IMR-90 (cell line): Measurements from ENCODE around the gene ITGB5. TPM values are rescaled to one million over a fixed set of nuclear protein-coding genes. Genes with fewer than 3 reads are reported as not detected.
A peak's percentile ranks its signal among the peaks of the same experiment; 100 is the strongest.

Experiments used
- ATAC-seq: fragments of 200-7000 bp; cut with Tn5 transposase; 2 replicates; pipeline ENCODE4 v1.9.1; 2020; ENCODE audit warnings: low read depth, mild to moderate bottlenecking, moderate library complexity
- BruUV-seq: library from RNA; stranded (reverse); fragments of 400-500 nt; replicated peaks from 2 replicates; lab custom pipeline; 2021; lab: Mats Ljungman, UMichigan
- CTCF ChIA-PET: fragments of 300-600 bp; formaldehyde crosslinking; extraction: SDS; loops from one replicate; lab custom pipeline; 2021; ENCODE audit warnings: antibody characterized with exemption; lab: Yijun Ruan, JAX
- POLR2A ChIA-PET: fragments of 300-600 bp; sonication (Branson Sonifier 250); formaldehyde crosslinking; loops from one replicate; lab custom pipeline; 2022; ENCODE audit warnings: antibody characterized with exemption; ENCODE audit not compliant: unreplicated experiment; lab: Charles Lee
- DNase-seq: peaks from one replicate; pipeline ENCODE4 v3.0.0; 2013
- H2AFZ ChIP-seq: replicated peaks from 2 replicates; pipeline ENCODE3; 2013; ENCODE audit warnings: low read length, mild to moderate bottlenecking; ENCODE audit not compliant: poor library complexity
- H2AK5ac ChIP-seq: 2 replicates; pipeline ENCODE4 v1.6.1; 2013; ENCODE audit warnings: low read depth, low read length, inconsistent platforms
- H2AK9ac ChIP-seq: replicated peaks from 2 replicates; pipeline ENCODE3; 2013; ENCODE audit warnings: mild to moderate bottlenecking, low read depth, low read length, moderate library complexity; ENCODE audit not compliant: poor library complexity
- H2BK120ac ChIP-seq: 2 replicates; pipeline ENCODE4 v1.6.1; 2013; ENCODE audit warnings: low read depth, low read length, inconsistent platforms
- H2BK15ac ChIP-seq: 3 replicates; pipeline ENCODE4 v1.6.1; 2013; ENCODE audit warnings: low read depth, low read length, inconsistent platforms
- H2BK20ac ChIP-seq: 2 replicates; pipeline ENCODE4 v1.6.1; 2013; ENCODE audit warnings: low read depth, mild to moderate bottlenecking, inconsistent platforms, low read length, moderate library complexity
- H2BK5ac ChIP-seq: 2 replicates; pipeline ENCODE4 v1.6.1; 2013; ENCODE audit warnings: mild to moderate bottlenecking, low read depth, low read length, inconsistent platforms; ENCODE audit not compliant: poor library complexity, severe bottlenecking
- H3K14ac ChIP-seq: replicated peaks from 2 replicates; pipeline ENCODE4 v1.6.1; 2013; ENCODE audit warnings: low read depth, low read length, inconsistent platforms
- H3K18ac ChIP-seq: 2 replicates; pipeline ENCODE4 v1.6.1; 2013; ENCODE audit warnings: low read depth, low read length, control low read depth
- H3K23ac ChIP-seq: 2 replicates; pipeline ENCODE4 v1.6.1; 2013; ENCODE audit warnings: low read depth, low read length, inconsistent platforms
- H3K27ac ChIP-seq: 2 replicates; pipeline ENCODE4 v1.5.1; 2013; ENCODE audit warnings: mild to moderate bottlenecking, control low read depth, low read length; ENCODE audit not compliant: insufficient read depth
- H3K27me3 ChIP-seq: 2 replicates; pipeline ENCODE4 v1.6.1; 2013; ENCODE audit warnings: low read length; ENCODE audit not compliant: control insufficient read depth, insufficient read depth
- H3K36me3 ChIP-seq: 2 replicates; pipeline ENCODE4 v1.6.1; 2013; ENCODE audit warnings: low read length, mixed read lengths; ENCODE audit not compliant: control insufficient read depth, insufficient read depth
- H3K4ac ChIP-seq: 2 replicates; pipeline ENCODE4 v1.6.1; 2013; ENCODE audit warnings: low read depth, low read length, inconsistent platforms
- H3K4me1 ChIP-seq: 2 replicates; pipeline ENCODE4 v1.6.1; 2013; ENCODE audit warnings: low read length, mixed read lengths; ENCODE audit not compliant: control insufficient read depth, insufficient read depth
- H3K4me2 ChIP-seq: 2 replicates; pipeline ENCODE4 v1.6.1; 2013; ENCODE audit warnings: low read depth, mild to moderate bottlenecking, control low read depth, low read length, moderate library complexity
- H3K4me3 ChIP-seq: 2 replicates; pipeline ENCODE4 v1.5.1; 2013; ENCODE audit warnings: low read depth, mild to moderate bottlenecking, control low read depth, low read length, moderate library complexity; ENCODE audit not compliant: insufficient read depth
- H3K56ac ChIP-seq: 2 replicates; pipeline ENCODE4 v1.6.1; 2013; ENCODE audit warnings: low read length, inconsistent platforms; ENCODE audit not compliant: insufficient read depth; ENCODE audit errors: extremely low read depth
- H3K79me1 ChIP-seq, 2 experiments: 2 replicates each; pipeline ENCODE4 v1.6.1; 2013; ENCODE audit warnings: low read length in 2 of 2, inconsistent platforms in 1 of 2, low read depth in 1 of 2
- H3K9ac ChIP-seq: 2 replicates; pipeline ENCODE4 v1.6.1; 2013; ENCODE audit warnings: low read depth, low read length, control low read depth
- H3K9me1 ChIP-seq: 2 replicates; pipeline ENCODE4 v1.6.1; 2013; ENCODE audit warnings: low read length, inconsistent platforms; ENCODE audit not compliant: insufficient read depth
- H3K9me3 ChIP-seq: 2 replicates; pipeline ENCODE4 v1.6.1; 2013; ENCODE audit warnings: low read length; ENCODE audit not compliant: control insufficient read depth, insufficient read depth
- H4K20me1 ChIP-seq: 2 replicates; pipeline ENCODE4 v1.6.1; 2013; ENCODE audit warnings: low read length, inconsistent platforms; ENCODE audit not compliant: insufficient read depth
- H4K5ac ChIP-seq: 2 replicates; pipeline ENCODE4 v1.6.1; 2013; ENCODE audit warnings: mild to moderate bottlenecking, low read depth, low read length, control low read depth
- H4K8ac ChIP-seq, 2 experiments: 2 replicates each; pipeline ENCODE4 v1.6.1; 2013; ENCODE audit warnings: low read depth in 2 of 2, low read length in 2 of 2, control low read depth in 1 of 2, inconsistent platforms in 1 of 2
- H4K91ac ChIP-seq: 2 replicates; pipeline ENCODE4 v1.6.1; 2013; ENCODE audit warnings: low read depth, low read length, inconsistent platforms; ENCODE audit not compliant: insufficient read depth
- BHLHE40 ChIP-seq: fragments of 150-350 bp; IDR thresholded peaks from 2 replicates; pipeline ENCODE4 v1.6.1; 2016; ENCODE audit warnings: mild to moderate bottlenecking, low read depth, low read length
- CEBPB ChIP-seq: IDR thresholded peaks from 2 replicates; pipeline ENCODE4 v1.6.1; 2012; ENCODE audit warnings: low read depth, low read length, improper control_type of control experiment
- CHD1 ChIP-seq: IDR thresholded peaks from 2 replicates; pipeline ENCODE4 v1.6.1; 2012; ENCODE audit warnings: low read depth, low read length, improper control_type of control experiment
- CTCF ChIP-seq: conservative IDR thresholded peaks from 2 replicates; pipeline ENCODE4 v1.5.1; 2012; ENCODE audit warnings: mild to moderate bottlenecking, low read depth, low read length, improper control_type of control experiment
- ELK1 ChIP-seq: fragments of 150-350 bp; IDR thresholded peaks from 2 replicates; pipeline ENCODE4 v1.6.1; 2016; ENCODE audit warnings: low read depth, mild to moderate bottlenecking, low read length, moderate library complexity, borderline replicate concordance
- FOS ChIP-seq: fragments of 150-350 bp; IDR thresholded peaks from 2 replicates; pipeline ENCODE4 v1.6.1; 2016; ENCODE audit warnings: low read depth, low read length
- MAFK ChIP-seq: IDR thresholded peaks from 2 replicates; pipeline ENCODE4 v1.6.1; 2012; ENCODE audit warnings: low read depth, low read length, improper control_type of control experiment
- MAZ ChIP-seq: IDR thresholded peaks from 2 replicates; pipeline ENCODE4 v1.6.1; 2012; ENCODE audit warnings: low read depth, mild to moderate bottlenecking, low read length, improper control_type of control experiment, moderate library complexity, borderline replicate concordance
- MXI1 ChIP-seq: IDR thresholded peaks from 2 replicates; pipeline ENCODE4 v1.6.1; 2012; ENCODE audit warnings: low read depth, mild to moderate bottlenecking, low read length, moderate library complexity, borderline replicate concordance
- NFE2L2 ChIP-seq: fragments of 150-350 bp; IDR thresholded peaks from 2 replicates; pipeline ENCODE4 v1.6.1; 2016; ENCODE audit warnings: low read depth, mild to moderate bottlenecking, low read length
- POLR2A ChIP-seq: IDR thresholded peaks from 2 replicates; pipeline ENCODE4 v1.6.1; 2012; ENCODE audit warnings: mild to moderate bottlenecking, low read depth, low read length
- RAD21 ChIP-seq: IDR thresholded peaks from 2 replicates; pipeline ENCODE4 v1.6.1; 2012; ENCODE audit warnings: low read length, improper control_type of control experiment
- RCOR1 ChIP-seq: IDR thresholded peaks from 2 replicates; pipeline ENCODE4 v1.6.1; 2012; ENCODE audit warnings: mild to moderate bottlenecking, low read length, improper control_type of control experiment; ENCODE audit not compliant: insufficient replicate concordance
- RFX5 ChIP-seq: IDR thresholded peaks from 2 replicates; pipeline ENCODE4 v1.8.0; 2012; ENCODE audit warnings: low read depth, mild to moderate bottlenecking, low read length, moderate library complexity
- SMC3 ChIP-seq: fragments of 150-350 bp; IDR thresholded peaks from 2 replicates; pipeline ENCODE4 v1.6.1; 2016; ENCODE audit warnings: low read depth, mild to moderate bottlenecking, antibody characterized with exemption, low read length, moderate library complexity
- USF2 ChIP-seq: fragments of 150-350 bp; IDR thresholded peaks from 2 replicates; pipeline ENCODE4 v1.6.1; 2017; ENCODE audit warnings: mild to moderate bottlenecking, antibody characterized with exemption, low read length, low read depth
- WGBS, 2 experiments: methylation state at CpG; one replicate each; pipeline versions ENCODE4 v1.1.5 to v1.1.7; 2013; ENCODE audit warnings: missing lambda C conversion rate in 2 of 2; ENCODE audit not compliant: insufficient read length in 1 of 2; ENCODE audit errors: extremely low coverage in 2 of 2; 5-methylcytosine and 5-hydroxymethylcytosine counted together
- dilution Hi-C: fragments of 300-500 bp; cut with HindIII; formaldehyde crosslinking; loops from one replicate; pipeline ENCODE4 v1.14.3; 2018; ENCODE audit warnings: low sequenced_read_pairs; ENCODE audit not compliant: unreplicated experiment
- in situ Hi-C: fragments of 300-500 bp; cut with MboI; formaldehyde crosslinking; loops from 3 replicates; pipeline ENCODE4 v1.14.3; 2019; ENCODE audit warnings: low sequenced_read_pairs, inconsistent platforms, mixed read lengths
- intact Hi-C: fragments of 100-400 bp; cut with micrococcal nuclease; formaldehyde crosslinking; loops from 2 replicates; pipeline ENCODE4 v1.10.0; 2022
- polyA plus RNA-seq, 3 experiments: library from polyadenylated mRNA; depleted of rRNA; stranded (reverse); fragments of >200 nt; gene quantifications; 2 replicates each; pipeline ENCODE4 v1.2.3, GENCODE V29; 2012; ENCODE audit warnings: low replicate concordance in 1 of 3
- total RNA-seq: library from RNA; depleted of rRNA; stranded (reverse); fragments of >200 nt; gene quantifications from 2 replicates; pipeline ENCODE4 v1.2.3, GENCODE V29; 2012

Gene ITGB5
- total and polyA plus RNA-seq, 2 of the 4 experiments (the other 2 are of a cell fraction): 85.0 to 101 TPM

GRCh38 chr3:124821356-124821755, 65.8 kb downstream of the ITGB5 start:
- ChIA-PET POLR2A (no interaction called here), CTCF (no interaction called here)
- Histone ChIP-seq H3K18ac (no peak overlapping the region), H2AFZ (no peak overlapping the region), H3K23ac (no peak overlapping the region), H2BK5ac (no peak overlapping the region), H4K8ac (no peak overlapping the region), H2BK120ac (no peak overlapping the region), H3K79me1 (peaks cover 25 to 43% of the 10 kb centered on the region in 2 experiments), H3K9me1 (peaks cover 23% of the 10 kb centered on the region), H3K9me3 (no peaks in the 10 kb centered on the region), H3K27ac (no peak overlapping the region), H2BK20ac (no peak overlapping the region), H3K4me1 (peaks cover 18% of the 10 kb centered on the region), H3K36me3 (peaks cover 14% of the 10 kb centered on the region), H2AK5ac (peak overlapping the region; percentile 23), H3K56ac (no peak overlapping the region), H3K4ac (no peak overlapping the region), H2AK9ac (no peak overlapping the region), H4K91ac (no peak overlapping the region), H3K27me3 (no peaks in the 10 kb centered on the region), H4K20me1 (peaks cover 2% of the 10 kb centered on the region; the same call in 1 of the 2 replicates), H3K14ac (no peak overlapping the region), H4K5ac (no peak overlapping the region), H3K4me2 (no peak overlapping the region), H3K9ac (no peak overlapping the region), H3K4me3 (no peak overlapping the region), H2BK15ac (no peak overlapping the region)
- no peak for TF ChIP-seq MXI1
- TF ChIP-seq USF2: no peak
- no peak for TF ChIP-seq MAZ
- TF ChIP-seq SMC3: no peak
- no peak for TF ChIP-seq CEBPB
- no peak for TF ChIP-seq POLR2A
- TF ChIP-seq RAD21: no peak
- TF ChIP-seq RFX5: no peak
- TF ChIP-seq ELK1: no peak
- TF ChIP-seq MAFK: no peak
- TF ChIP-seq CTCF: no peak
- TF ChIP-seq NFE2L2: no peak
- no peak for TF ChIP-seq CHD1
- TF ChIP-seq BHLHE40: no peak
- TF ChIP-seq FOS: no peak
- TF ChIP-seq RCOR1: no peak
- intact Hi-C loops: no loop called here
- dilution Hi-C loops: no loop called here
- DNase-seq (no peak), ATAC-seq (no peak)
- no TSS peak for BruUV-seq
- in situ Hi-C loops: no loop called here
- WGBS, 2 experiments: 97% methylated on average over 4 of the region's 6 CpGs; no CpG with 5 or more reads in 1 of the 2 experiments
